NB4 (cell line): ENCODE results near the gene DLG2.
"Not testable (repeated sequence)": the region's sequence is repeated elsewhere in the genome, so short reads cannot be mapped to it uniquely, and the experiment has no call there.

Experiments used
- DNase-seq: peaks from one replicate; pipeline ENCODE4 v3.0.0; 2010; ENCODE audit warnings: low read depth
- H3K4me3 ChIP-seq: one replicate; pipeline ENCODE4 v1.5.1; 2011; ENCODE audit warnings: mild to moderate bottlenecking, low read depth, low read length, moderate library complexity
- CTCF ChIP-seq: IDR thresholded peaks from one replicate; pipeline ENCODE4 v1.5.1; 2012; ENCODE audit warnings: low read depth, low read length
- MAX ChIP-seq: IDR thresholded peaks from 2 replicates; pipeline ENCODE4 v1.6.1; 2011; ENCODE audit warnings: low read depth, low read length
- MYC ChIP-seq: IDR thresholded peaks from 2 replicates; pipeline ENCODE4 v1.6.1; 2011; ENCODE audit warnings: low read depth, low read length
- POLR2A ChIP-seq: IDR thresholded peaks from 2 replicates; pipeline ENCODE4 v1.6.1; 2011; ENCODE audit warnings: mild to moderate bottlenecking; ENCODE audit not compliant: insufficient read length; ENCODE audit errors: extremely low read depth

Gene DLG2

GRCh38 chr11:85431319-85431718, 195.8 kb downstream of the DLG2 start:
- H3K4me3 ChIP-seq, result no peak overlapping the region
- TF ChIP-seq MYC (no peak), CTCF (no peak)
- DNase-seq, result no peak

- no peak overlapping the region for H3K4me3 ChIP-seq
- no peak for DNase-seq
- TF ChIP-seq MYC (no peak), POLR2A (no peak), CTCF (no peak)
Measured at GRCh38 chr11:85423794-85424193, 203.3 kb downstream of the DLG2 start.

GRCh38 chr11:85423316-85423715, 203.8 kb downstream of the DLG2 start:
- DNase-seq, result no peak
- no peak for TF ChIP-seq POLR2A
- TF ChIP-seq MAX, result no peak
- TF ChIP-seq MYC, result no peak
- TF ChIP-seq CTCF, result no peak
- no peak overlapping the region for H3K4me3 ChIP-seq

- TF ChIP-seq POLR2A (no peak), CTCF (no peak), MYC (no peak)
- no peak overlapping the region for H3K4me3 ChIP-seq
- DNase-seq, result no peak
Measured at GRCh38 chr11:85414175-85414574, 213.0 kb downstream of the DLG2 start.

- no peak overlapping the region for H3K4me3 ChIP-seq
- TF ChIP-seq CTCF (no peak), MAX (no peak)
- DNase-seq, result no peak
Measured at GRCh38 chr11:85407648-85408047, 219.5 kb downstream of the DLG2 start.

- H3K4me3 ChIP-seq, result no peak overlapping the region
- no peak for DNase-seq
Measured at GRCh38 chr11:85406841-85407240, 220.3 kb downstream of the DLG2 start.

GRCh38 chr11:85406316-85406715, 220.8 kb downstream of the DLG2 start:
- DNase-seq, result no peak
- no peak overlapping the region for H3K4me3 ChIP-seq
- TF ChIP-seq MYC, result no peak
- TF ChIP-seq POLR2A, result no peak
- TF ChIP-seq CTCF, result no peak
- TF ChIP-seq MAX, result no peak

More at GRCh38 chr11:85406841-85407240, 220.3 kb downstream of the DLG2 start:
- TF ChIP-seq MYC, result no peak
- no peak for TF ChIP-seq MAX
- TF ChIP-seq POLR2A, result no peak

- not testable (repeated sequence) for DNase-seq, H3K4me3 ChIP-seq
Measured at GRCh38 chr11:85395515-85396055, 231.6 kb downstream of the DLG2 start.
